ENCODE measurements around the gene TM4SF4.
"Not testable (repeated sequence)": the region's sequence is repeated elsewhere in the genome, so short reads cannot be mapped to it uniquely, and the experiment has no call there.

Gene TM4SF4

GRCh38 chr3:149474250-149474817 lies at the start of gene TM4SF4:
TM4SF4 (plus strand) TSS chr3:149474697; CDS start chr3:149474878, 181 bp downstream.
- FAIRE-seq (no peak), DNase-seq (ENCODE audit: low spot score) (peak; percentile 15)

DNA sequence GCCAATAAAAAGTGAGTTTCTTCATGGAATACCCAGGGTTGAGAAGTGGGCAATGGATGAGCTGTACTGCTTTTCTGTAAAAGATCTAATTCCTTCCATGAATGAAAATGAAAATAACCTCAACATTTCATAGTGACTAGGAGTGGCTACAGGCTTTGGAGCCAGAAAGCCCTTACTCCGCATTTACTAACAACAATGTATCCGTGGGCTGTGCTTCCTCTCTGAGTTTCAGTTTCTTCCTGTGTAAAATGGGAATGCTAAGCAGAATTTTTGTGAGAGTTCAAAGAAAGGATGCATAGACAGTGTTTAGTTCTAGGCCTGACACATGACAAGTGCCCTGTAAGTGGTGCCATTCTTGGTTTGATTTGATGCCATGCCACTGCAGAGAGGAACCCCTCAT lies 49.6 kb upstream of the TM4SF4 start:
- FAIRE-seq = no peak

GRCh38 chr3:149426325-149426724 lies 48.2 kb upstream of the TM4SF4 start:
- DNase-seq (ENCODE audit: low spot score) (no peak), FAIRE-seq (no peak)

More for the DNA sequence above, 49.6 kb upstream of the TM4SF4 start:
- no peak for DNase-seq (ENCODE audit: low spot score)

GRCh38 chr3:149428087-149428486 lies 46.4 kb upstream of the TM4SF4 start:
- no peak for FAIRE-seq
- DNase-seq (ENCODE audit: low spot score) = no peak

DNA sequence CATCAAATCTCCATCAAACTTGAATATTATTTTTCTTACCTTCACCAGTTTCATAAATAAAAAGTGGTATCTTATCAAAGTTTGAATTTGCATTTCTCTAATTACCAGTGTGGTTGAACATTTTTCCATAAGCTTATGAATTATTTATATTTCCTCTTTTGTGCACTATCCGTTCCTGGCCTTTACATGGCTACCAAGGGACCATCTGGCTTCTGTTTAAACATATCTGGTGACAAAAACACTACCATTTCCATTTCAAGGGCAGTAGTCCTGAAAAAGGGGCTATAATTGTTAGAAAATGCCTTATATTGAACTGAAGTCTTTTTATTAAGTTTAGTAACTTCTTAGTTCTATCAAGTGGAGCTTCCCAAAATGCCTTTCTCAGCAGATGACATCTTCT lies 44.3 kb upstream of the TM4SF4 start:
- no peak for FAIRE-seq
- DNase-seq (ENCODE audit: low spot score) = no peak

DNA sequence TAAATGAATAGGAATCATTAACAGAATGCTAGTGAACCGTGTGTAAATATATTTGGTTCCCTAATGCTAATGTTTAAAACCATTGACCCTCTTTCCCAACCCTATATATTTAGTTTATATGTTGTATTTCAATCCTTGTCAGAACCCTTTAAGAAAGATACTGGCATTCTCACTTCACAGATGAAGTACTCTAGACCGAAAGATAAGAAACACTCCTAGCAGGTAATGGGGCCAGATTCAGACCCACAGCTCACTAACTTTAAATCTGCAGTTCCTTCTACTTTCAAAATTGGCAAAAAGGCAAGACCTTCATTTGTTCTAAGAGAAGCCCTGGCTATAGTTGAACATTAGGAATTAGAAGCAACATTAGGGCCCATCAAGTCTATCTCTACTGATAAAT lies 42.3 kb upstream of the TM4SF4 start:
- FAIRE-seq (no peak), DNase-seq (ENCODE audit: low spot score) (no peak)

DNA sequence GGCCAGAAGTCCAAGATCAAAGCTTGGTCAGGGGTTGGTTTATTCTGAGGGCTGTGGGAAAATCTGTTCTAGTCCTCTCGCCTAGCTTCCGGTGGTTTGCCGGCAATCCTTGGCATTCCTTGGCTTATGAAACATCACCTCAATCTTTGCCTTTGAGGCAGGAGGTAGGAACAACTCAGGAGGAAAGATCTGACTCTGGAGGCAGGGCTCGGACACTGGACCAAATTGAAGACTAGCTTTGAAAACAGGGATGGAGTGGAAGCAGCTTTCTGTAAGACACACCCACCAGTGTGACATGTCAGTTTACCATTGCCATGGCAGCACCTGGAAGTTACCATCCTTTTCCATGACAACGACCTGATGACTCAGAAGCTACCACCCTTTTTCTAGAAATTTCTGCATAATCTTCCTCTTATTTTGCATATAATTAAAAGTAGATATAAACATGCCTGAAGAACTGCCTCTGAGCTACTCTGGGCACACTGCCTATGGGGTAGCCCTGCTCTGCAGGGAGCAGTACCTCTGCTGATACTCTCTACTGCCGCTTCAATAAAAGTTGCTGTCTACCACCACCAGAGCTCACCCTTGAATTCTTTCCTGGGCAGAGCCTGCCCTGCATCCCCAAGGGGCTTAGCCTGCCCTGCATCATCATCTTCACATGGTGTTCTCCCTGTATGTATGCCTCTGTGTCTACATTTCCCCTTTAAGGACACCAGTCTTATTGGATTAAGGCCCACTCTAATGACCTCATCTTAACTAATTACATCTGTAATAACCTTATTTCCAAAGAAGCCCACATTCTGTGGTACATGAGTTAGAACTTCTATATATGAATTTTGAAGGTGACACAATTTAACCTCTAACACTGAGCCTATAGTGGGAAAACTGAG lies 38.3 kb upstream of the TM4SF4 start:
- DNase-seq (ENCODE audit: low spot score) = no peak
- FAIRE-seq = no peak

DNA sequence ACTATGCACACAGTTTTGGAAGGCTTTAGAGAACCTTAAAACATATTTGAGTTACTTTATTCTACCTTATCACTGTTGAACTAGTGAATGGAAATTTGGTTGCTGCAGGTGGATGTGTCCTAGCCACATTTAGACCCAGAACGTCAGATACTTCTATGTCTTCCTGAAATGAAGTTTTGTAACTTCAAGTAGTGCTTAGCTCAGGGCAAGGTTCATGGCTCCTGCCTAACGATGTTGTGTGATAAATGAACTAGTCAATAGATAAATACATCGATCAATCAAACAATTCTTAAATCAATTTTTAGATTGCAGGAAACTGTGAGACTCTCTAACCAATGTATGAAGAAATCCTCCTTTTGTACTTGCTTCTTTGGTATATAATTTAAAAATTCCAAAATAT lies 37.2 kb upstream of the TM4SF4 start:
- FAIRE-seq = no peak

DNA sequence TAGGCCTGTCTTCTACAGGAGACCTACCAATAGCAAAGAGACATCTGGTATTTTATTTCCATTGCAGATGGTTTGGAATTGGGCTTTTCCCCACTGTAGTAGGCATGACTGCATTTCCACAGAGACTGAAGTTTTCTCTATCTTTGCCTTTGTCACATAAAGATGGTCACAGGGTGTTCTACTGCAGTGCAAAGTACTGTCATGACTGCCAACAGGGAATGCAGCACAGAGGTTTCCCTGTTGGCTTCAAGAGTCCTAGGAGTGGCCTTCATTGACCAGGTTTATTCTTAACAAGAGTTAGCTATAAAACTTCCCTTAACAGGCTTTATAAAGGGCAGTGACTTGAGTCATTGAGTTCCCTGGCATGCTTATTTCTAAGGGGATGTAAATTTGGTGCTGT lies 36.8 kb upstream of the TM4SF4 start:
- FAIRE-seq (no peak), DNase-seq (ENCODE audit: low spot score) (no peak)

More for the DNA sequence above, 37.2 kb upstream of the TM4SF4 start:
- no peak for DNase-seq (ENCODE audit: low spot score)

- FAIRE-seq = no peak
Measured at GRCh38 chr3:149438981-149439380, 35.5 kb upstream of the TM4SF4 start.

DNA sequence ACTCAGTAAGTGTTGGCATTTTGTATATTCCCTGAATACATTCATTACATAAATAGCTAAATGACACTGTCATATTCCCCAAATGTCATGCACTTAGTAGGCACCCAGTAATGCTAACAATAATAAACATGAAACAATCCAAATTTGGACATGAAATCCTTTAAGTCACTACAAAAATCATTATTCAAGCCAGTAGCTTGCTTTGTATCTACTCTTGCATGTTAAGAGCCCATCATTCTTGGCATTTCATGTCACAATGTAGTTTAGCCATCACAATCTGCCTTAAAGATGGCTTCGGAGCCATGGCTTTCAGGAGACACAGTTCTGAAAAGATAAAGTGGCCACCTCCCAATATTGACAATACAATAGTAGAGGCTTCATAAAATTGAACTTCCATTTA lies 32.9 kb upstream of the TM4SF4 start:
- FAIRE-seq = no peak

More at GRCh38 chr3:149438981-149439380, 35.5 kb upstream of the TM4SF4 start:
- DNase-seq (ENCODE audit: low spot score) = no peak

GRCh38 chr3:149442043-149442442 lies 32.5 kb upstream of the TM4SF4 start:
- FAIRE-seq (no peak), DNase-seq (ENCODE audit: low spot score) (no peak)

More for the DNA sequence above, 32.9 kb upstream of the TM4SF4 start:
- no peak for DNase-seq (ENCODE audit: low spot score)

GRCh38 chr3:149442851-149443544 lies 31.5 kb upstream of the TM4SF4 start:
- FAIRE-seq = peak; percentile 16
- no peak for DNase-seq (ENCODE audit: low spot score)

DNA sequence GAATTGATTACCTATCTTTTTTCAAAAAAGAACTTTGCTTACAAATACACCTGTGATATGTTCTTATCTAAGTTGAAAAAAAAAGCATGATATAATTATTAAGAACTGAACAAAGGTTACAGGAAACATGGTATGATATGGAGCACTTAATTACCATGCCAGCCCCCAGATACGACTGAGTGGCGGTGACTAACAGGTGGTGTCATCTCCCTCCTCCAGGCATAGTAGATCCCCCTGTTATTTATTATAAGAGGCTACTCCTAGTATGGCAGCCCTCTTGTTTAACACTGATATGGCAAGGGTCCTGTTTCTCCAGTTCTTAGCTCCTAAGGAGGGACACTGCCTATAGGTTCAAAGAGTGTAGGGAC lies 31.0 kb upstream of the TM4SF4 start:
- DNase-seq (ENCODE audit: low spot score) = peak; percentile 38

GRCh38 chr3:149444867-149445266 lies 29.6 kb upstream of the TM4SF4 start:
- DNase-seq (ENCODE audit: low spot score); FAIRE-seq: not testable (repeated sequence)

More for the DNA sequence above, 31.0 kb upstream of the TM4SF4 start:
- FAIRE-seq = peak; percentile 77

GRCh38 chr3:149448331-149448831 lies 26.1 kb upstream of the TM4SF4 start:
- DNase-seq (ENCODE audit: low spot score) = peak; percentile 49
- no peak for FAIRE-seq

- FAIRE-seq (no peak), DNase-seq (ENCODE audit: low spot score) (no peak)
Measured at GRCh38 chr3:149449182-149449581, 25.3 kb upstream of the TM4SF4 start.

DNA sequence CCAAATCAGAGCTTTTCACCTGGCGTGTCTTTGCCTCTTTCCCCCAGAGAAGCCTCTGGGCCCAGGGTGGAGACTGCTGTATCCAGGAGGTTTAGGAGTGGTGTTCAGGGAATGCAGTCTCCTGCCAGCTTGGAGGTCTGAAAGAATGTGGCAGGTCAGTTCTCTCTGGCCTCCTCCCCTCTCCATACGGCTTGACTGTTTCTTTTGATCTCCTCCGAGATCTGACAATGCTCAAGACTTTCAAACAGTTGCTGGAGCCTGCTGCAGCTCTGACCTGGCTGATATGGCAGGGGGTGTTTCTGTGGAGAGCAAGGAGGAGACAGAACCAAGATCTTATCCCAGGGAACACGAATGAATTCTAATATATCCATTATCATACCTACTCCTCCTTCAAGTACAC lies 24.7 kb upstream of the TM4SF4 start:
- DNase-seq (ENCODE audit: low spot score) = no peak
- FAIRE-seq = no peak

DNA sequence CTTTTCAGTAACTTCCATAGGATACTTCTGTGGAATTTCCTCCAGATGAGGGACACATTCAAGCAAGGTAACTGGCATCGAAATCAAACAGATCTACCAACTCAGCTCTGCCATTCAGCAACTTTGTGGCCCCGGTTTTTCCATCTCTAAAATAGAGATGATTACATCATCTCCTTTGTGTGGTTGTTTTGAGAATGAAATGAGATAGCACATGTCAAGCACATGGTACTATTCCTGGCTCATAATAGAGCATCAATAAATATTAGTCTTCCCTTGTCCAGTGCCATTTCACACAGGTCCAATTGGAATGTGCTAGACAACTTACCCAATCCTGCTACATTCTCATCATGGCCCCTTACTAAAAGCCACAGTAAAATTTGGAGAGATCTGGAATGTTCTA lies 24.2 kb upstream of the TM4SF4 start:
- DNase-seq (ENCODE audit: low spot score) = no peak
- FAIRE-seq = no peak

DNA sequence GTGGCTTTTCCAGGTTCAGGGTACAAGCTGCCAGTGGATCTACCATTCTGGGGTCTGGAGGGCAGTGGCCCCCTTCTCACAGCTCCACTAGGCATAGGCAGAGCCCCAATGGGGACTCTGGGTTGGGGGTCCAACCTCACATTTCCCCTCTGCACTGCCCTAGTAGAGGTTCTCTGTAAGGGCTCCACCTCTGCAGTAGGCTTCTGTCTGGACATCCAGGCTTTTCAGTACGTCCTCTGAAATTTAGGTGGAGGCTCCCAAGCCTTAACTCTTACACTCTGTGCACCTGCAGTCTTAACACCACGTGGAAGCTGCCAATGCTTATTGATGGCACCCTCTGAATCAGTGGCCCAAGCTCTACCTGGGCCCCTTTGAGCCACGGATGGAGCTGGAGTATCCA lies 22.5 kb upstream of the TM4SF4 start:
- DNase-seq (ENCODE audit: low spot score) (no peak), FAIRE-seq (no peak)

DNA sequence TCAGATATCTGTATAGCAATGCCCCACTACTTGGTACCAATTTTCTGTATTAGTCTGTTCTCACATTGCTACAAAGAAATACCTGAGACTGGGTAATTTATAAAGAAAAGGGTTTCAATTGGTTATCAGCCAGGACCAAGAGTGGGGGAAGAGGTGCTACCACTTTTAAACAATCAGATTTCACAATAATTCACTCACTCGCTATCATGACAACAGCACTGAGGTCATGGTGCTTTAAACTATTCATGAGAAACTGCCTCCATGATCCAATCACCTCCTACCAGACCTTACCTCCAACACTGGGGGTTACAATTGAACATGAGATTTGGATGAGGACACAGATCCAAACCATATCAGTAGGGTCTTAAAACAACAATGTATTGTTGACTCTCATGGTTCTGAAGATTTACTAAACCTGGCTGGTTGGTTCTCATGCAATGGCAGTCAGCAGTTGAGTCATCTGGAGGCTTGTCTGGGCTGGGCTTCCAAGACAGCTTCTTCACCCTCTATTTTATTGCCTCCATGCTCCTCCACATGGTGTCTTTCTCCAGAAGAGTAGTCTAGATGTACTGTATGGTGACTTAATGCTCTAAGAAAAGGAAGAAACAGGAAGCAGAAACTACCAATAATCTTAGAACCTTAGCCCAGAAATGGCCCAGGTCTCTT lies 21.2 kb upstream of the TM4SF4 start:
- no peak for FAIRE-seq
- no peak for DNase-seq (ENCODE audit: low spot score)
